ENCODE measurements around the gene CYP46A1. TPM values are rescaled to one million over a fixed set of nuclear protein-coding genes. Genes with fewer than 3 reads are reported as not detected.

The CYP46A1 gene
- total RNA-seq, 3 donors from 2014 or later (not counting 1 experiment from before 2014, with no cell fraction given): 0.09 to 0.45 (median 0.09) TPM

DNA sequence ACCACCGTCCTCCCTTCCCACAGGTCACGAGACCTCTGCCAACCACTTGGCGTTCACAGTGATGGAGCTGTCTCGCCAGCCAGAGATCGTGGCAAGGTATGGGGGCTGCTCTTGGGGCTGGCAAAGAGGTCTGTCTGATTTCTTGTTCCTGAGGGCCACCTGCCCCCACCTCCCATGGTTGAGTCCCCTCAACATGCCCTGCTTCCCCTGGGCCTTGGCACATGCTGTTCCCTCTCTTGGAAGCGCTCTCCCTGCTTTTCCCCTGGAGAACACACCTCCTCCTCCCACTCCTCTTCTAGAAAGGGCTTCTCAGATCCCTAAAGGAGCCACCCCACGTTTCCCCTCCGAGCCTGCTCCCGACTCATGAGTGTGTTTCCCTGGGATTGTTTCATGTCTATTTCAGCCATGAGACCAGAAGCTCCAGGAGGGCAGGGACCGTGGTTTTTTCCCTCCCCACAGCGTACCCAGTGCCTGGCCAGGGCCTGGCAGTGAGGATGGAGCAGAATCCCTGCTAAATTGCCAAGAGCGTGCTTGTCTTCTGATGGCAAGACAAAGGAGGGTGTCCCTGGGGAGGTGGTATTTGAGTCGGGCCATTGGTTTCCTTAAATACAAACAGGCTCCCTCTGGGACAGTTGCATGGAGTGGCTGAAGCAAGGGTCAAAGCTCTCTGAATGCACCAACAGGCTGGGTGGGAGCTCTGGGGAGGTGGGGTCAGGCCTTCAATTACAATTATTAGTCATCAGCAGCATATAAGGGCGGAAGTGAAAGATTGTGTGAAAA lies 34.1 kb downstream of the CYP46A1 start:
- Mint-ChIP-seq H3K9me3 (no peaks in the 10 kb centered on the region), H3K36me3 (no peaks in the 10 kb centered on the region), H3K27ac (no peak overlapping the region), H3K4me3 (no peak overlapping the region), H3K27me3 (ENCODE audit: low read depth in 2 of 2) (peaks cover 0 to 13% of the 10 kb centered on the region in 2 donors), H3K4me1 (no peaks in the 10 kb centered on the region)
- H3K27ac ChIP-seq (ENCODE audit: low read length): no peak overlapping the region
- intact Hi-C loops (cut with micrococcal nuclease): no loop called here
- ATAC-seq: no peak
- H3K4me3 ChIP-seq (ENCODE audit: low read length): no peak overlapping the region
- H3K27me3 ChIP-seq (ENCODE audit: control insufficient read depth, insufficient read depth, low read length): no peaks in the 10 kb centered on the region
- H3K4me1 ChIP-seq (ENCODE audit: control insufficient read depth, insufficient read depth, low read length): no peaks in the 10 kb centered on the region
- 85% methylated on average over 13 of the region's 14 CpGs for WGBS (ENCODE audit: insufficient coverage)
- no peak for DNase-seq
- H3K9me3 ChIP-seq (ENCODE audit: control insufficient read depth, insufficient read depth, low read length): no peaks in the 10 kb centered on the region
- no peak for TF ChIP-seq CTCF (IDR thresholded peaks at IDR 0.05)
- H3K36me3 ChIP-seq (ENCODE audit: control insufficient read depth, insufficient read depth, low read length): no peaks in the 10 kb centered on the region

GRCh38 chr14:99718811-99719192 lies 34.7 kb downstream of the CYP46A1 start:
- no peaks in the 10 kb centered on the region for H3K9me3 Mint-ChIP-seq
- 90% methylated on average over 4 of the region's 5 CpGs for WGBS (ENCODE audit: insufficient coverage)
- Histone ChIP-seq H3K4me1 (ENCODE audit: control insufficient read depth, insufficient read depth, low read length) (no peaks in the 10 kb centered on the region), H3K27ac (ENCODE audit: low read length) (no peak overlapping the region), H3K9me3 (ENCODE audit: control insufficient read depth, insufficient read depth, low read length) (no peaks in the 10 kb centered on the region), H3K36me3 (ENCODE audit: control insufficient read depth, insufficient read depth, low read length) (no peaks in the 10 kb centered on the region), H3K4me3 (ENCODE audit: low read length) (no peak overlapping the region), H3K27me3 (ENCODE audit: control insufficient read depth, insufficient read depth, low read length) (no peaks in the 10 kb centered on the region)
- H3K4me3 Mint-ChIP-seq: no peak overlapping the region
- intact Hi-C loops (cut with micrococcal nuclease): no loop called here
- no peak for TF ChIP-seq CTCF (IDR thresholded peaks at IDR 0.05)
- no peaks in the 10 kb centered on the region for H3K36me3 Mint-ChIP-seq
- no peaks in the 10 kb centered on the region for H3K4me1 Mint-ChIP-seq
- peaks cover 0 to 13% of the 10 kb centered on the region in 2 donors for H3K27me3 Mint-ChIP-seq (ENCODE audit: low read depth in 2 of 2)
- no peak overlapping the region for H3K27ac Mint-ChIP-seq
- ATAC-seq (no peak), DNase-seq (no peak)

DNA sequence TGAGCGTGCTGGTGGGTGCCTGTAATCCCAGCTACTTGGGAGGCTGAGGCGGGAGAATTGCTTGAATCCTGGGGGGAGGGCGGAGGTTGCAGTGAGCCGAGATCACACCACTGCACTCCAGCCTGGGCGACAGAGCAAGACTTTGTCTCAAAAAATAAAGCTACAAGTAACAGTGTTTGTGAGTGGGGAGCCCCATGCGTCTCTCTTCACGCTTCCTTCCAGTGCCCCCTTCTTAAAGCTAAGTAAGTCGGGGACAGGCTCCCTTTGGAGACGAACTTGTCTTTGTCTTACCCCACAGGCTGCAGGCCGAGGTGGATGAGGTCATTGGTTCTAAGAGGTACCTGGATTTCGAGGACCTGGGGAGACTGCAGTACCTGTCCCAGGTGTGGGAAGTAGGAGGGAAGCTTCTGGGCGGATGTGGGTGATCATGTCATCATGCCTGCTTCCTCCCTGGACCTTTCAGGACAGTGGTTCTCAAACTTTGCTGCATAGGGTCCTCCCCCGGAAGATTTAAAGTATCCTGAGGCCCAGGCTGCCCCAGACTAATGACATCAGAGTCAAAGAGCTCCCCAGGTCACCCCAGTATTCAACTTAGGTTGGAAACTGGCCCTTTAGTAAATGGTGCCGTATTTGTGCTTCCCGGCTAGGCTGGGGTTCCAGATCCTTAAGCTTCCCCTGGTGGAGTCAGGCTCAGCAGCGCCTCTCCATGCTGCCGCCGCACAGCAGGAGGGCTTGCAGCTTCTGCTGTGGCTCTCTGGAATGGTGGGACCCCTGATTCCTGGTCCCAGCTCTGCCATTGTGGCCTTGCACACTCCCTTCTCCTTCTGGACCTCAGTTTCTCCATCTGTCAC lies 37.1 kb downstream of the CYP46A1 start:
- no peaks in the 10 kb centered on the region for H3K9me3 Mint-ChIP-seq
- H3K27me3 Mint-ChIP-seq (ENCODE audit: low read depth in 2 of 2): peaks cover 6 to 19% of the 10 kb centered on the region in 2 donors
- H3K36me3 ChIP-seq (ENCODE audit: control insufficient read depth, insufficient read depth, low read length): no peaks in the 10 kb centered on the region
- no peak overlapping the region for H3K27ac Mint-ChIP-seq
- H3K27me3 ChIP-seq (ENCODE audit: control insufficient read depth, insufficient read depth, low read length): peaks cover 2% of the 10 kb centered on the region
- H3K4me1 ChIP-seq (ENCODE audit: control insufficient read depth, insufficient read depth, low read length): no peaks in the 10 kb centered on the region
- H3K9me3 ChIP-seq (ENCODE audit: control insufficient read depth, insufficient read depth, low read length): no peaks in the 10 kb centered on the region
- DNase-seq: peak in 1 of 2 donors; percentile 6
- H3K36me3 Mint-ChIP-seq: no peaks in the 10 kb centered on the region
- ATAC-seq: no peak
- 92% methylated on average over 18 of the region's 18 CpGs for WGBS (ENCODE audit: insufficient coverage)
- no peaks in the 10 kb centered on the region for H3K4me1 Mint-ChIP-seq
- intact Hi-C loops (cut with micrococcal nuclease): no loop called here
- no peak overlapping the region for H3K4me3 Mint-ChIP-seq
- no peak for TF ChIP-seq CTCF (IDR thresholded peaks at IDR 0.05)
- no peak overlapping the region for H3K4me3 ChIP-seq (ENCODE audit: low read length)
- H3K27ac ChIP-seq (ENCODE audit: low read length): no peak overlapping the region
